ENCODE measurements around the gene TMEM74B. TPM values are rescaled to one million over a fixed set of nuclear protein-coding genes. Genes with fewer than 3 reads are reported as not detected.
"Not testable (repeated sequence)": the region's sequence is repeated elsewhere in the genome, so short reads cannot be mapped to it uniquely, and the experiment has no call there.

The TMEM74B gene
- total and polyA plus RNA-seq, 10 donors: 0.46 to 2.7 (median 0.77) TPM; not detected in 1

DNA sequence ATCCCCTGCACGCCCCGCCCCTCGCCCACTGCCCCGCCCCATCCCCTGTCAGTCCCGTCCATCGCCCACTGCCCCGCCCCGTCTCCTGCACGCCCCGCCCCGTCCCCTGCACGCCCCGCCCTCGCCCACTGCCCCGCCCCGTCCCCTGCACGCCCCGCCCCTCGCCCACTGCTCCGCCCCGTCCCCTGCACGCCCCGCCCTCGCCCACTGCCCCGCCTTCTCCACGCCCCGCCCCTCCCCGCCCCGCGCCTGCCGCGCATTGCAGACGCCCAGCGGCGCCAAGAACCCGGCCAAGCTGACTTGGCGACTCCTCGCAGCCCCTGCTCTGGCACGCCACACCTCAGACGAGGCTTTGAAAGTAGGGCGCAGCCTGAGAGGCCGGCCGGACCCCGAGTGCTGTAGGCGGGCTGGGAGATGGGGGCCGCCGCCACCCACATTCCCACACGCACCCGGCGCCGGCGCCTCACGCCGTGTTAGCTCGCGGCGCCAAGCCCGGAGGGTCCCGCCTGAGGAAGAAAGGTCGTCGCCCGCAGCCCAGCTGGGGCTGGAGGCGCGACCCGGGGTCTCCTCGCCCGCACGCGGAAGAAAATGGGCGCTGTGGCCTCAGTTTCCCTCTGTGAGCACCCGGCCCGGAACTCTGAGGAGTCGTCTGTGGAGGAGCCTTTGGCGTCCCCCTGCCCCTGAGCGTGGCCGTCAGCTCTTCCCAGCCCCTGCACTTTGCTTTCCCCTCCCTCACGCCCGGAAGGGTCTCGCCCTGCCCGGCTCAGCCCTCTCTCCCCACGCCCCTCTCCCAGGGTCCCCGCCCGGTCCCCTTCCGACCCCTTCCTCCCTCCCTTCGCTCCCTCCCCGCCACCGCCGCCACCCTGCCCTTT, 41.2 kb upstream of the TMEM74B start, which contains the start of gene RAD21L1:
RAD21L1 (plus strand) TSS at position 262 of the 872 bp plus-strand sequence. CDS start 2,410 bp downstream, outside the sequence.
- TF ChIP-seq POLR2AphosphoS5 (IDR thresholded peaks at IDR 0.05) (peak in 1 of 3 donors; percentile 40), POLR2A (IDR thresholded peaks at IDR 0.05) (no peak)
- peaks cover 0 to 25% (median 16%) of the 10 kb centered on the region in 6 donors for H3K4me1 ChIP-seq
- 0 to 3% (median 1%) methylated on average over 31 to 88 of the region's 88 CpGs for WGBS, 5 donors
- peak within 1 kb of the TSS in 3 of 8 donors; percentile 42 to 54 (median 51) for H3K27ac ChIP-seq
- H3K27me3 ChIP-seq (replicated peaks in 1 of 7): peaks cover 0 to 59% (median 45%) of the 10 kb centered on the region in 7 donors
- no peaks in the 10 kb centered on the region for H3K36me3 ChIP-seq
- H3K9me3 ChIP-seq: peaks cover 0 to 18% (median 9%) of the 10 kb centered on the region in 8 donors
- peak within 1 kb of the TSS; percentile 50 to 71 (median 60) for H3K4me3 ChIP-seq
- peak; percentile 92 for DNase-seq
- intact Hi-C loops (cut with DNase I; ENCODE audit: low total_unique reads): no loop called here

DNA sequence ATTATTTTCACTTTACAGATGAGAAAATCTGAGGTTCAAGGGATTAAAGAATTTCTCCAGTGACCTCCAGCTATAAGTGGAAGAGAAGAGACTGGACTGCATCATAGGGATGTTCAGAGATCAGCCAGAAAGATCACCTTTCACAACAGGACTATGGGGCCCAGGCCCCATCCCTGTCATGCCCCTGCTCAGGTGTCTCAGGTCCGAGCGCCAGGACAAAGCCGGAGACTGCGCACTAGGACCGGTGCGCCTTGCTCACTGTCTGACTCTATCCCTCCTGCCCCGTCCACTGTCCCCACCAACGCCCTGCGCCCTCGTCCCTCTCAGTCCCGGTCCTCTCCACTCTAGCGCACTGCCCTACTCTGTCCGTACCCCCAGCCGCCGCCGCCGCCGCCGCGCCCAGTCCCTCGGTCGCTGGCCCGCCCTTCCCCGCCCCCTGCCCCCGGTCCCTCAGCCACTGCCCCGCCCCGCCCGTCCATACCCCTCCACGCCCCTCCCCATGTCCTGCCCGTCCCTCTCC, 40.5 kb upstream of the TMEM74B start:
- Histone ChIP-seq H3K4me1 (peaks cover 0 to 25% (median 16%) of the 10 kb centered on the region in 6 donors), H3K27me3 (replicated peaks in 1 of 7) (peaks cover 0 to 52% (median 38%) of the 10 kb centered on the region in 7 donors), H3K4me3 (peak overlapping the region in 4 of 8 donors; percentile 58 to 71 (median 62)), H3K27ac (peak overlapping the region in 2 of 8 donors; percentile 51 to 54), H3K36me3 (no peaks in the 10 kb centered on the region), H3K9me3 (peaks cover 0 to 18% (median 9%) of the 10 kb centered on the region in 8 donors)
- DNase-seq: no peak
- TF ChIP-seq POLR2A (IDR thresholded peaks at IDR 0.05): no peak
- no peak for TF ChIP-seq POLR2AphosphoS5 (IDR thresholded peaks at IDR 0.05)
- TF ChIP-seq, protein P1, sequence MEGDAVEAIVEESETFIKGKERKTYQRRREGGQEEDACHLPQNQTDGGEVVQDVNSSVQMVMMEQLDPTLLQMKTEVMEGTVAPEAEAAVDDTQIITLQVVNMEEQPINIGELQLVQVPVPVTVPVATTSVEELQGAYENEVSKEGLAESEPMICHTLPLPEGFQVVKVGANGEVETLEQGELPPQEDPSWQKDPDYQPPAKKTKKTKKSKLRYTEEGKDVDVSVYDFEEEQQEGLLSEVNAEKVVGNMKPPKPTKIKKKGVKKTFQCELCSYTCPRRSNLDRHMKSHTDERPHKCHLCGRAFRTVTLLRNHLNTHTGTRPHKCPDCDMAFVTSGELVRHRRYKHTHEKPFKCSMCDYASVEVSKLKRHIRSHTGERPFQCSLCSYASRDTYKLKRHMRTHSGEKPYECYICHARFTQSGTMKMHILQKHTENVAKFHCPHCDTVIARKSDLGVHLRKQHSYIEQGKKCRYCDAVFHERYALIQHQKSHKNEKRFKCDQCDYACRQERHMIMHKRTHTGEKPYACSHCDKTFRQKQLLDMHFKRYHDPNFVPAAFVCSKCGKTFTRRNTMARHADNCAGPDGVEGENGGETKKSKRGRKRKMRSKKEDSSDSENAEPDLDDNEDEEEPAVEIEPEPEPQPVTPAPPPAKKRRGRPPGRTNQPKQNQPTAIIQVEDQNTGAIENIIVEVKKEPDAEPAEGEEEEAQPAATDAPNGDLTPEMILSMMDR (IDR thresholded peaks at IDR 0.05 in 8 of 11, conservative IDR thresholded peaks at IDR 0.05 in 3 of 11): no peak
- intact Hi-C loops (cut with DNase I; ENCODE audit: low total_unique reads): no loop called here
- 5 to 15% (median 7%) methylated on average over 23 to 30 of the region's 30 CpGs for WGBS, 5 donors

DNA sequence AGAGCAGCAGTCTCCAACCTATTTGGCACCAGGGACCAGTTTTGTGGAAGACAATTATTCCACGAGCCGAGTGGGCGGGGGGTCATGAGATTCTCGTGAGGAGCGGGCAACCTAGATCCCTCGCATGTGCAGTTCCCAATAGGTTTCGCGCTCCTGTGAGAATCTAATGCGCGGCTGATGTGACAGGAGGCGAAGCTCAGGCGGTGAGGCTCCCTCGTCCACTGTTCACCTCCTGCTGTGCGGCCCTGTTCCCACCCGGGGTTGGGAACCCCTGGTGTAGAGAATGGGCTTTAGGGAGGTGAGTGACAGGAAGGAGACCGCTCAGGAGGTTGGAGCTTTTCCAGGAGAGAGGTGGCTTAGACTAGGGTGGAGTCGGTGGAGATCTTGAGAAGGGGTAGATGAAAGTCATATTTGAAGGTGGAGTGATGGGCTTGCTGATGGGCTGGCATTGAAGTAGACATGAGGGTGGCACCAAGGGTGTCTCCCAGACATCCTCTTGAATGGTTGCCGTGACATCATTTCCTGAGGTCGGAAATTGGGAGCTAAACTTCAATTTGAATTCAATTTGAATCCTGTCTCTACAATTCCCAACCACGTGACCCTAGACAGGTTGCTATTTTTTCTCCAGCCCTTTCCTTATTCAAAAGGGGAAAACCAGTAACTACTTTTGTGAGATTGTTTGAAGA, 39.6 kb upstream of the TMEM74B start:
- H3K36me3 ChIP-seq: no peaks in the 10 kb centered on the region
- H3K9me3 ChIP-seq: peaks cover 0 to 18% (median 9%) of the 10 kb centered on the region in 8 donors
- TF ChIP-seq, protein P1 (IDR thresholded peaks at IDR 0.05 in 8 of 11, conservative IDR thresholded peaks at IDR 0.05 in 3 of 11): no peak
- TF ChIP-seq POLR2AphosphoS5 (IDR thresholded peaks at IDR 0.05) (no peak), POLR2A (IDR thresholded peaks at IDR 0.05) (no peak)
- peaks cover 0 to 25% (median 16%) of the 10 kb centered on the region in 6 donors for H3K4me1 ChIP-seq
- WGBS, 5 donors: 82 to 86% (median 83%) methylated on average over 20 of the region's 20 CpGs
- peaks cover 0 to 42% (median 34%) of the 10 kb centered on the region in 7 donors for H3K27me3 ChIP-seq (replicated peaks in 1 of 7)
- no peak overlapping the region for H3K4me3 ChIP-seq
- intact Hi-C loops (cut with DNase I; ENCODE audit: low total_unique reads): no loop called here
- H3K27ac ChIP-seq: no peak overlapping the region
- DNase-seq: no peak

DNA sequence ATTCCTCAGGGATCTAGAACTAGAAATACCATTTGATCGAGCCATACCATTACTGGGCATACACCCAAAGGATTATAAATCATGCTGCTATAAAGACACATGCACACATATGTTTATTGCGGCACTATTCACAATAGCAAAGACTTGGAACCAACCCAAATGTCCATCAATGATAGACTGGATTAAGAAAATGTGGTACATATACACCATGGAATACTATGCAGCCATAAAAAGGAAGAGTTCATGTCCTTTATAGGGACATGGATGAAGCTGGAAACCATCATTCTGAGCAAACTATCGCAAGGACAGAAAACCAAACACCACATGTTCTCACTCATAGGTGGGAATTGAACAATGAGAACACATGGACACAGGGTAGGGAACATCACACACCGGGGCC, 38.0 kb upstream of the TMEM74B start:
- DNase-seq; H3K27ac ChIP-seq; intact Hi-C loops (cut with DNase I; ENCODE audit: low total_unique reads); H3K4me3 ChIP-seq; H3K36me3 ChIP-seq: not testable (repeated sequence)
- 91 to 99% (median 96%) methylated on average over 3 to 4 of the region's 4 CpGs for WGBS, 5 donors
- H3K27me3 ChIP-seq (replicated peaks in 1 of 7): peaks cover 0 to 26% (median 18%) of the 10 kb centered on the region in 7 donors
- peaks cover 0 to 25% (median 16%) of the 10 kb centered on the region in 6 donors for H3K4me1 ChIP-seq
- peaks cover 0 to 18% (median 9%) of the 10 kb centered on the region in 8 donors for H3K9me3 ChIP-seq

DNA sequence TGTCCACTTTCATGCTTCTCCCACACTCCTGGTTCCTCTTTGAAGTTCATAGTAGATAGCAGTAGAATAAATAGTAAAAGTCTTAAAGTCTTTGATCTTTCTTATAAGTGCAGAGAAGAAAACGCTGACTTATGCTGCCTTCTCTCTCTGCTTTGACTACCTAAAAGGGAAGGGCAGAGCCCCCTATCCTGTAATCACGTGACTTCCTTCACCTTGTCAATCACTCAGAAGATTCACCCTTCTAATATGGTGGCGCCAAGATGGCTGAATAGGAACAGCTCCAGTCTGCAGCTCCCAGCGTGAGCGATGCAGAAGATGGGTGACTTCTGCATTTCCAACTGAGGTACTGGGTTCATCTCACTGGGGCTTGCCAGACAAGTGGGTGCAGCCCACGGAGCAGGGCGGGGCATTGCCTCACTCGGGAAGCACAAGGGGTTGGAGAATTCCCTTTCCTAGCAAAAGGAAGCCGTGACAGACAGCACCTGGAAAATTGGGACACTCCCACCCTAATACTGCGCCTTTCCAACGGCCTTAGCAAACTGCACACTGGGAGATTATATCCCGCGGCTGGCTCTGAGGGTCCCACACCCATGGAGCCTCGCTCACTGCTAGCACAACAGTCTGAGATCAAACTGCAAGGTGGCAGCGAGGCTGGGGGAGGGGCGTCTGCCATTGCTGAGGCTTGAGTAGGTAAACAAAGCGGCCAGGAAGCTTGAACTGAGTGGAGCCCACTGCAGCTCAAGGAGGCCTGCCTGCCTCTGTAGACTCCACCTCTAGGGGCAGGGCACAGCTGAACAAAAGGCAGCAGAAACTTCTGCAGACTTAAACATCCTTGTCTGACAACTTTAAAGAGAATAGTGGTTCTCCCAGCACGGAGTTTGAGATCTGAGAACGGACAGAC, 32.0 kb upstream of the TMEM74B start:
- WGBS, 5 donors: 82 to 86% (median 85%) methylated on average over 14 to 19 of the region's 19 CpGs
- H3K27ac ChIP-seq, H3K9me3 ChIP-seq, H3K4me1 ChIP-seq, H3K36me3 ChIP-seq, H3K4me3 ChIP-seq, DNase-seq: not testable (repeated sequence)
- intact Hi-C loops (cut with DNase I; ENCODE audit: low total_unique reads): loop anchor here (10.0 kb wide), 1 partner anchor 262 kb away; no protein-coding TSS in a partner anchor
- H3K27me3 ChIP-seq (replicated peaks in 1 of 7): peaks cover 0 to 35% (median 0%) of the 10 kb centered on the region in 7 donors

Measured in spleen (tissue), 11 donors.